B cell (primary cell): ENCODE results near the gene USP53. TPM values are rescaled to one million over a fixed set of nuclear protein-coding genes. Genes with fewer than 3 reads are reported as not detected.

Experiments used
- ATAC-seq: fragments of 200-7000 bp; cut with Tn5 transposase; one replicate; pipeline ENCODE4 v1.10.0; 2021; ENCODE audit warnings: low read depth, mild to moderate bottlenecking, moderate number of reproducible peaks, moderate library complexity
- CTCF ChIA-PET: fragments of 350-600 bp; sonication (Branson Sonifier 250); formaldehyde crosslinking; loops from one replicate; lab custom pipeline; 2021; ENCODE audit warnings: antibody characterized with exemption, inconsistent platforms; lab: Charles Lee
- POLR2A ChIA-PET: fragments of 350-600 bp; sonication (Branson Sonifier 250); formaldehyde crosslinking; loops from one replicate; lab custom pipeline; 2021; ENCODE audit warnings: antibody characterized with exemption; lab: Charles Lee
- DNase-seq: peaks from one replicate; pipeline ENCODE4 v3.0.0; 2013
- H2AFZ ChIP-seq: 2 replicates; pipeline ENCODE4 v1.6.1; 2012; ENCODE audit warnings: mild to moderate bottlenecking, low read depth, low read length; ENCODE audit not compliant: insufficient read depth, poor library complexity, severe bottlenecking
- H3K27ac ChIP-seq, 2 donors: 1 replicate in 1 of 2; 2 replicates in 1 of 2; pipeline ENCODE4 v1.5.1; 2012 to 2013; ENCODE audit warnings: low read length in 2 of 2, mild to moderate bottlenecking in 2 of 2, moderate library complexity in 1 of 2
- H3K27me3 ChIP-seq, 4 experiments: fragments of 200-600 bp in 1 of 4; sonication (generic) in 1 of 4; replicated peaks in 1 of 4; 1 replicate in 2 of 4; 2 replicates in 2 of 4; pipeline versions ENCODE4 v1.6.1 to v1.7.0; 2013 to 2016; ENCODE audit warnings: low read length in 3 of 4, mild to moderate bottlenecking in 2 of 4, mixed read lengths in 1 of 4, moderate library complexity in 1 of 4; ENCODE audit not compliant: insufficient read depth in 4 of 4, control insufficient read depth in 3 of 4; ENCODE audit errors: control extremely low read depth in 1 of 4
- H3K36me3 ChIP-seq, 2 experiments: replicated peaks in 1 of 2; 1 replicate in 1 of 2; 2 replicates in 1 of 2; pipeline versions ENCODE4 v1.6.1 to v1.7.1; 2013; ENCODE audit warnings: low read length in 1 of 2; ENCODE audit not compliant: insufficient read depth in 2 of 2, control insufficient read depth in 1 of 2; ENCODE audit errors: control extremely low read depth in 1 of 2, extremely low read depth in 1 of 2
- H3K4me1 ChIP-seq, 2 donors: fragments of 200-600 bp in 1 of 2; sonication (generic) in 1 of 2; 1 replicate in 1 of 2; 2 replicates in 1 of 2; pipeline versions ENCODE4 v1.5.1 to v1.6.1; 2013 to 2017; ENCODE audit warnings: low read length in 2 of 2; ENCODE audit not compliant: control insufficient read depth in 2 of 2, insufficient read depth in 2 of 2
- H3K4me2 ChIP-seq: replicated peaks from 2 replicates; pipeline ENCODE3; 2012; ENCODE audit warnings: mild to moderate bottlenecking, low read depth, low read length; ENCODE audit not compliant: poor library complexity, severe bottlenecking
- H3K4me3 ChIP-seq, 5 experiments: fragments of 200-600 bp in 1 of 5; sonication (generic) in 1 of 5; 1 replicate in 3 of 5; 2 replicates in 2 of 5; pipeline versions ENCODE4 v1.5.1 to v1.7.0; 2011 to 2016; ENCODE audit warnings: low read length in 4 of 5, mild to moderate bottlenecking in 4 of 5, low read depth in 2 of 5, control low read depth in 1 of 5, moderate library complexity in 1 of 5; ENCODE audit not compliant: insufficient read depth in 1 of 5; ENCODE audit errors: control extremely low read depth in 1 of 5, extremely low read depth in 1 of 5
- H3K79me2 ChIP-seq: fragments of 200-600 bp; sonication (generic); one replicate; pipeline ENCODE4 v1.6.0; 2016; ENCODE audit warnings: low read length; ENCODE audit not compliant: control insufficient read depth, insufficient read depth
- H3K9ac ChIP-seq: fragments of 200-600 bp; sonication (generic); 2 replicates; pipeline ENCODE4 v1.6.1; 2017; ENCODE audit warnings: mild to moderate bottlenecking, low read length, moderate library complexity
- H3K9me3 ChIP-seq, 3 donors: one replicate each; pipeline versions ENCODE4 v1.6.1 to v1.7.1; 2013; ENCODE audit warnings: low read length in 2 of 3; ENCODE audit not compliant: control insufficient read depth in 2 of 3, insufficient read depth in 1 of 3; ENCODE audit errors: control extremely low read depth in 1 of 3
- H4K20me1 ChIP-seq: 2 replicates; pipeline ENCODE4 v1.6.0; 2012; ENCODE audit warnings: mild to moderate bottlenecking, low read length; ENCODE audit not compliant: insufficient read depth, control insufficient read depth, poor library complexity, severe bottlenecking
- H3K27ac Mint-ChIP-seq: one replicate; pipeline ENCODE4 v1.8.0; 2021; ENCODE audit warnings: mixed read lengths
- H3K27me3 Mint-ChIP-seq: one replicate; pipeline ENCODE4 v1.8.0; 2021; ENCODE audit warnings: mixed read lengths
- H3K4me1 Mint-ChIP-seq: one replicate; pipeline ENCODE4 v1.8.0; 2021; ENCODE audit warnings: mixed read lengths
- H3K4me3 Mint-ChIP-seq: one replicate; pipeline ENCODE4 v1.8.0; 2021; ENCODE audit warnings: mixed read lengths
- H3K9me3 Mint-ChIP-seq: one replicate; pipeline ENCODE4 v1.8.0; 2022; ENCODE audit warnings: mixed read lengths; ENCODE audit not compliant: insufficient read depth
- EZH2 ChIP-seq: IDR thresholded peaks from 2 replicates; pipeline ENCODE4 v1.6.1; 2012; ENCODE audit warnings: borderline replicate concordance, low read depth, mild to moderate bottlenecking, moderate library complexity, low read length; ENCODE audit not compliant: insufficient read depth, poor library complexity, severe bottlenecking
- WGBS: methylation state at CpG from one replicate; pipeline ENCODE4 v1.1.5; 2013; ENCODE audit warnings: missing lambda C conversion rate; ENCODE audit not compliant: insufficient coverage; 5-methylcytosine and 5-hydroxymethylcytosine counted together
- intact Hi-C: fragments of 100-400 bp; cut with micrococcal nuclease; formaldehyde crosslinking; loops from one replicate; pipeline ENCODE4 v1.10.0; 2022
- polyA plus RNA-seq: library from polyadenylated mRNA; depleted of rRNA; stranded (reverse); fragments of >200 nt; gene quantifications from 2 replicates; pipeline ENCODE4 v1.2.3, GENCODE V29; 2012
- total RNA-seq, 2 donors: library from RNA; stranded (reverse); fragments of 120-200 nt in 1 of 2; gene quantifications; 1 replicate in 1 of 2; 2 replicates in 1 of 2; pipeline versions ENCODE4 v1.2.3 to v1.2.4, GENCODE V29; 2013 to 2022
- TF ChIP-seq, protein P1 (sequence below): fragments of 200-600 bp; IDR thresholded peaks from one replicate; pipeline ENCODE4 v1.8.0; 2022; ENCODE audit warnings: antibody characterized with exemption, mild to moderate bottlenecking

USP53 gene
- total and polyA plus RNA-seq, 2 donors (not counting 1 experiment from before 2014, with no cell fraction given), result 12.9 to 45.0 TPM

- Mint-ChIP-seq H3K9me3 (no peaks in the 10 kb centered on the region), H3K4me3 (no peak overlapping the region), H3K27me3 (no peaks in the 10 kb centered on the region), H3K27ac (no peak overlapping the region), H3K4me1 (no peaks in the 10 kb centered on the region)
- H3K9me3 ChIP-seq, result no peaks in the 10 kb centered on the region
- CTCF ChIA-PET, result interaction anchor here (1.4 to 6.3 kb wide), 2 partner anchors 10 to 249 kb away, joined by 4 to 54 read pairs; a partner anchor contains a TSS
- no peak overlapping the region for H3K27ac ChIP-seq
- intact Hi-C loops, result no loop called here
- no peak for TF ChIP-seq EZH2
- TF ChIP-seq, protein P1, sequence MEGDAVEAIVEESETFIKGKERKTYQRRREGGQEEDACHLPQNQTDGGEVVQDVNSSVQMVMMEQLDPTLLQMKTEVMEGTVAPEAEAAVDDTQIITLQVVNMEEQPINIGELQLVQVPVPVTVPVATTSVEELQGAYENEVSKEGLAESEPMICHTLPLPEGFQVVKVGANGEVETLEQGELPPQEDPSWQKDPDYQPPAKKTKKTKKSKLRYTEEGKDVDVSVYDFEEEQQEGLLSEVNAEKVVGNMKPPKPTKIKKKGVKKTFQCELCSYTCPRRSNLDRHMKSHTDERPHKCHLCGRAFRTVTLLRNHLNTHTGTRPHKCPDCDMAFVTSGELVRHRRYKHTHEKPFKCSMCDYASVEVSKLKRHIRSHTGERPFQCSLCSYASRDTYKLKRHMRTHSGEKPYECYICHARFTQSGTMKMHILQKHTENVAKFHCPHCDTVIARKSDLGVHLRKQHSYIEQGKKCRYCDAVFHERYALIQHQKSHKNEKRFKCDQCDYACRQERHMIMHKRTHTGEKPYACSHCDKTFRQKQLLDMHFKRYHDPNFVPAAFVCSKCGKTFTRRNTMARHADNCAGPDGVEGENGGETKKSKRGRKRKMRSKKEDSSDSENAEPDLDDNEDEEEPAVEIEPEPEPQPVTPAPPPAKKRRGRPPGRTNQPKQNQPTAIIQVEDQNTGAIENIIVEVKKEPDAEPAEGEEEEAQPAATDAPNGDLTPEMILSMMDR, result no peak
- DNase-seq (no peak), ATAC-seq (no peak)
- no peaks in the 10 kb centered on the region for H3K79me2 ChIP-seq
- no peak overlapping the region for H3K4me2 ChIP-seq
- POLR2A ChIA-PET, result no interaction called here
- H4K20me1 ChIP-seq, result no peaks in the 10 kb centered on the region
- no peaks in the 10 kb centered on the region for H3K27me3 ChIP-seq
- H3K9ac ChIP-seq, result no peak overlapping the region
- WGBS, result no CpG with 5 or more reads among the region's 1 CpG
- no peak overlapping the region for H3K4me3 ChIP-seq
- no peak overlapping the region for H2AFZ ChIP-seq
- H3K36me3 ChIP-seq, result no peaks in the 10 kb centered on the region
- H3K4me1 ChIP-seq, result no peaks in the 10 kb centered on the region
Measured at GRCh38 chr4:119290598-119290997, 78.1 kb downstream of the USP53 start.

GRCh38 chr4:119296356-119296755 is 83.8 kb downstream of the USP53 start:
- Mint-ChIP-seq H3K27ac (no peak overlapping the region), H3K9me3 (no peaks in the 10 kb centered on the region), H3K4me1 (peaks cover 28% of the 10 kb centered on the region), H3K4me3 (no peak overlapping the region), H3K27me3 (no peaks in the 10 kb centered on the region)
- Histone ChIP-seq H3K4me2 (no peak overlapping the region), H4K20me1 (no peaks in the 10 kb centered on the region), H3K4me1 (peaks cover 17 to 20% of the 10 kb centered on the region in 2 donors), H3K27ac (no peak overlapping the region), H3K27me3 (no peaks in the 10 kb centered on the region), H3K36me3 (peaks cover 0 to 26% of the 10 kb centered on the region in 2 experiments), H3K9me3 (no peaks in the 10 kb centered on the region), H3K9ac (no peak overlapping the region), H2AFZ (no peak overlapping the region), H3K79me2 (peaks cover 32% of the 10 kb centered on the region), H3K4me3 (no peak overlapping the region)
- 100% methylated on average over 1 of the region's 2 CpGs for WGBS
- no peak for ATAC-seq
- intact Hi-C loops, result loop anchor here (5.0 kb wide), 1 partner anchor 331 kb away; the partner anchor contains the start of gene PDE5A
- CTCF ChIA-PET, result interaction anchor here (0.6 kb wide), 1 partner anchor 10 kb away, joined by 3 read pairs; no protein-coding TSS in a partner anchor
- TF ChIP-seq, protein P1, result no peak
- no peak for TF ChIP-seq EZH2
- DNase-seq, result no peak
- POLR2A ChIA-PET, result no interaction called here
